ENCODE measurements around the gene DNAJC5G. TPM values are rescaled to one million over a fixed set of nuclear protein-coding genes. Genes with fewer than 3 reads are reported as not detected.

Gene DNAJC5G
- total RNA-seq, 4 donors from 2014 or later: not detected

- no peak overlapping the region for H3K4me3 ChIP-seq
- H3K27ac ChIP-seq: no peak overlapping the region
- TF ChIP-seq CTCF (IDR thresholded peaks at IDR 0.05): no peak
- TF ChIP-seq POLR2AphosphoS5 (IDR thresholded peaks at IDR 0.05): no peak
- TF ChIP-seq POLR2A (IDR thresholded peaks at IDR 0.05): no peak
- TF ChIP-seq EP300 (IDR thresholded peaks at IDR 0.05; ENCODE audit: low read depth): no peak
- H3K36me3 ChIP-seq: no peaks in the 10 kb centered on the region
- no peaks in the 10 kb centered on the region for H3K9me3 ChIP-seq
- peaks cover 52% of the 10 kb centered on the region for H3K27me3 ChIP-seq
- intact Hi-C loops (cut with DNase I; ENCODE audit: low total_unique reads): loop anchor here (10.0 kb wide), 1 partner anchor 318 kb away; no protein-coding TSS in a partner anchor
- no peak for DNase-seq
- in situ Hi-C loops (cut with MboI; ENCODE audit: low pct_ligation_motif_present in 1 of 4, low pct_unique_long_range_greater_than_20kb in 1 of 4, low sequenced_read_pairs in 3 of 4): loop anchor here (5.0 to 25.0 kb wide), 3 partner anchors 178 to 321 kb away; partner anchors contain the start of gene MAPRE3 (in 3 of the 4)
- 40 to 49% methylated on average over 1 to 5 of the region's 5 CpGs for WGBS, 2 donors (ENCODE audit: low coverage in 1 of 2)
- no peaks in the 10 kb centered on the region for H3K4me1 ChIP-seq
Observed at GRCh38 chr2:27282892-27283291, 7.7 kb downstream of the DNAJC5G start.

GRCh38 chr2:27284996-27285395 lies 9.8 kb downstream of the DNAJC5G start:
- no peaks in the 10 kb centered on the region for H3K9me3 ChIP-seq
- in situ Hi-C loops (cut with MboI; ENCODE audit: low pct_ligation_motif_present in 1 of 4, low pct_unique_long_range_greater_than_20kb in 1 of 4, low sequenced_read_pairs in 3 of 4) (loop anchor here (5.0 to 25.0 kb wide), 3 partner anchors 180 to 323 kb away; partner anchors contain the start of gene MAPRE3 (in 3 of the 4)), intact Hi-C loops (cut with DNase I; ENCODE audit: low total_unique reads) (loop anchor here (10.0 kb wide), 1 partner anchor 320 kb away; no protein-coding TSS in a partner anchor)
- no peak for TF ChIP-seq POLR2A (IDR thresholded peaks at IDR 0.05)
- TF ChIP-seq CTCF (IDR thresholded peaks at IDR 0.05): no peak
- no peak for TF ChIP-seq EP300 (IDR thresholded peaks at IDR 0.05; ENCODE audit: low read depth)
- no peak for TF ChIP-seq POLR2AphosphoS5 (IDR thresholded peaks at IDR 0.05)
- H3K4me3 ChIP-seq: no peak overlapping the region
- H3K36me3 ChIP-seq: no peaks in the 10 kb centered on the region
- H3K27me3 ChIP-seq: peaks cover 56% of the 10 kb centered on the region
- DNase-seq: no peak
- no peak overlapping the region for H3K27ac ChIP-seq
- H3K4me1 ChIP-seq: no peaks in the 10 kb centered on the region
- 88 to 97% methylated on average over 1 of the region's 1 CpG for WGBS, 2 donors (ENCODE audit: low coverage in 1 of 2)

GRCh38 chr2:27285481-27285880 lies 10.2 kb downstream of the DNAJC5G start:
- no peak for TF ChIP-seq POLR2AphosphoS5 (IDR thresholded peaks at IDR 0.05)
- TF ChIP-seq CTCF (IDR thresholded peaks at IDR 0.05): no peak
- no peak for TF ChIP-seq EP300 (IDR thresholded peaks at IDR 0.05; ENCODE audit: low read depth)
- no peak for TF ChIP-seq POLR2A (IDR thresholded peaks at IDR 0.05)
- in situ Hi-C loops (cut with MboI; ENCODE audit: low pct_ligation_motif_present in 1 of 4, low pct_unique_long_range_greater_than_20kb in 1 of 4, low sequenced_read_pairs in 3 of 4) (loop anchor here in 3 of 4 donors (10.0 to 25.0 kb wide), 2 partner anchors 181 to 323 kb away; partner anchors contain the start of gene MAPRE3 (in 3 of the 3)), intact Hi-C loops (cut with DNase I; ENCODE audit: low total_unique reads) (loop anchor here (10.0 kb wide), 1 partner anchor 321 kb away; no protein-coding TSS in a partner anchor)
- DNase-seq: no peak
- no peaks in the 10 kb centered on the region for H3K4me1 ChIP-seq
- H3K9me3 ChIP-seq: no peaks in the 10 kb centered on the region
- 78 to 91% methylated on average over 5 to 6 of the region's 6 CpGs for WGBS, 2 donors (ENCODE audit: low coverage in 1 of 2)
- no peak overlapping the region for H3K27ac ChIP-seq
- no peak overlapping the region for H3K4me3 ChIP-seq
- peaks cover 59% of the 10 kb centered on the region for H3K27me3 ChIP-seq
- no peaks in the 10 kb centered on the region for H3K36me3 ChIP-seq

GRCh38 chr2:27288610-27289009 lies 13.4 kb downstream of the DNAJC5G start:
- no peak for DNase-seq

More at GRCh38 chr2:27288610-27289009, 13.4 kb downstream of the DNAJC5G start:
- in situ Hi-C loops (cut with MboI; ENCODE audit: low pct_ligation_motif_present in 1 of 4, low pct_unique_long_range_greater_than_20kb in 1 of 4, low sequenced_read_pairs in 3 of 4): loop anchor here in 3 of 4 donors (10.0 to 25.0 kb wide), 2 partner anchors 184 to 326 kb away; partner anchors contain the start of gene MAPRE3 (in 3 of the 3)
- Histone ChIP-seq H3K4me3 (no peak overlapping the region), H3K9me3 (no peaks in the 10 kb centered on the region), H3K27me3 (peaks cover 55% of the 10 kb centered on the region), H3K4me1 (no peaks in the 10 kb centered on the region), H3K36me3 (no peaks in the 10 kb centered on the region), H3K27ac (no peak overlapping the region)
- WGBS, 2 donors (ENCODE audit: low coverage in 1 of 2): 34 to 36% methylated on average over 3 of the region's 3 CpGs
- TF ChIP-seq POLR2AphosphoS5 (IDR thresholded peaks at IDR 0.05) (no peak), CTCF (IDR thresholded peaks at IDR 0.05) (no peak)
- intact Hi-C loops (cut with DNase I; ENCODE audit: low total_unique reads): loop anchor here (10.0 kb wide), 1 partner anchor 324 kb away; no protein-coding TSS in a partner anchor
